Measurements from ENCODE around the gene CLSTN2. TPM values are rescaled to one million over a fixed set of nuclear protein-coding genes. Genes with fewer than 3 reads are reported as not detected.
A peak's percentile ranks its signal among the peaks of the same experiment; 100 is the strongest.

The CLSTN2 gene
- total RNA-seq, 1 experiment from 2014 or later, result not detected

- Histone ChIP-seq H3K27ac (no peak overlapping the region), H3K4me2 (no peak overlapping the region), H3K36me3 (ENCODE audit: low read depth) (no peaks in the 10 kb centered on the region), H3K4me3 (no peak overlapping the region), H3K9me3 (ENCODE audit: insufficient read depth, low read depth) (no peaks in the 10 kb centered on the region), H3K4me1 (replicated peaks; ENCODE audit: insufficient read depth) (peaks cover 3% of the 10 kb centered on the region; the same call in 1 of the 2 replicates), H4K20me1 (ENCODE audit: insufficient read depth) (no peaks in the 10 kb centered on the region), H3K9me2 (ENCODE audit: insufficient read depth) (no peaks in the 10 kb centered on the region), H3K27me3 (ENCODE audit: insufficient read depth, low read depth) (no peaks in the 10 kb centered on the region), H3K79me2 (ENCODE audit: low read depth) (no peaks in the 10 kb centered on the region), H2AFZ (no peak overlapping the region), H3F3A (ENCODE audit: insufficient read depth, low read depth) (peaks cover 1% of the 10 kb centered on the region; the same call in 1 of the 2 replicates)
- TF ChIP-seq EZH2 (IDR thresholded peaks at IDR 0.05; ENCODE audit: low read depth), result no peak
- TF ChIP-seq CTCF (conservative IDR thresholded peaks at IDR 0.05), result no peak
- ChIA-PET CTCF (no interaction called here), POLR2A (ENCODE audit: unreplicated experiment) (no interaction called here)
- intact Hi-C loops (cut with micrococcal nuclease; ENCODE audit: unreplicated experiment), result loop anchor here (10.0 kb wide), 1 partner anchor 274 kb away; no protein-coding TSS in a partner anchor
- BruUV-seq (replicated peaks), result no TSS peak
- DNase-seq, result no peak
Observed at GRCh38 chr3:140461250-140461649, 526.3 kb downstream of the CLSTN2 start.

GRCh38 chr3:140463355-140463754 is 528.4 kb downstream of the CLSTN2 start:
- DNase-seq, result no peak
- ChIA-PET POLR2A (ENCODE audit: unreplicated experiment) (no interaction called here), CTCF (no interaction called here)
- no peaks in the 10 kb centered on the region for H3K9me3 ChIP-seq (ENCODE audit: insufficient read depth, low read depth)
- peaks cover 19% of the 10 kb centered on the region; the same call in 1 of the 2 replicates for H3F3A ChIP-seq (ENCODE audit: insufficient read depth, low read depth)
- H3K4me1 ChIP-seq (replicated peaks; ENCODE audit: insufficient read depth), result peaks cover 24% of the 10 kb centered on the region
- no TSS peak for BruUV-seq (replicated peaks)
- H3K9me2 ChIP-seq (ENCODE audit: insufficient read depth), result no peaks in the 10 kb centered on the region
- TF ChIP-seq CTCF (conservative IDR thresholded peaks at IDR 0.05) (no peak), EZH2 (IDR thresholded peaks at IDR 0.05; ENCODE audit: low read depth) (no peak)
- H3K27me3 ChIP-seq (ENCODE audit: insufficient read depth, low read depth), result no peaks in the 10 kb centered on the region
- no peak overlapping the region for H3K4me3 ChIP-seq
- H3K79me2 ChIP-seq (ENCODE audit: low read depth), result no peaks in the 10 kb centered on the region
- H3K27ac ChIP-seq, result no peak overlapping the region
- no peaks in the 10 kb centered on the region for H4K20me1 ChIP-seq (ENCODE audit: insufficient read depth)
- H3K4me2 ChIP-seq, result no peak overlapping the region
- intact Hi-C loops (cut with micrococcal nuclease; ENCODE audit: unreplicated experiment), result loop anchor here (10.0 kb wide), 1 partner anchor 271 kb away; no protein-coding TSS in a partner anchor
- H3K36me3 ChIP-seq (ENCODE audit: low read depth), result no peaks in the 10 kb centered on the region
- H2AFZ ChIP-seq, result no peak overlapping the region

- Histone ChIP-seq H3K4me3 (no peak overlapping the region), H4K20me1 (ENCODE audit: insufficient read depth) (no peaks in the 10 kb centered on the region), H3K4me2 (no peak overlapping the region), H3K27me3 (ENCODE audit: insufficient read depth, low read depth) (no peaks in the 10 kb centered on the region), H3K27ac (0 out of 2 replicates have a peak overlapping the region, but pooled peaks have one; percentile 92), H3K79me2 (ENCODE audit: low read depth) (no peaks in the 10 kb centered on the region), H2AFZ (no peak overlapping the region), H3F3A (ENCODE audit: insufficient read depth, low read depth) (peaks cover 19% of the 10 kb centered on the region; the same call in 1 of the 2 replicates), H3K4me1 (replicated peaks; ENCODE audit: insufficient read depth) (peaks cover 28% of the 10 kb centered on the region), H3K36me3 (ENCODE audit: low read depth) (no peaks in the 10 kb centered on the region), H3K9me2 (ENCODE audit: insufficient read depth) (no peaks in the 10 kb centered on the region), H3K9me3 (ENCODE audit: insufficient read depth, low read depth) (no peaks in the 10 kb centered on the region)
- BruUV-seq (replicated peaks), result no TSS peak
- CTCF ChIA-PET, result no interaction called here
- no peak for DNase-seq
- no peak for TF ChIP-seq CTCF (conservative IDR thresholded peaks at IDR 0.05)
- no peak for TF ChIP-seq EZH2 (IDR thresholded peaks at IDR 0.05; ENCODE audit: low read depth)
- intact Hi-C loops (cut with micrococcal nuclease; ENCODE audit: unreplicated experiment), result loop anchor here (10.0 kb wide), 1 partner anchor 269 kb away; no protein-coding TSS in a partner anchor
- POLR2A ChIA-PET (ENCODE audit: unreplicated experiment), result no interaction called here
Observed at GRCh38 chr3:140465988-140466387, 531.0 kb downstream of the CLSTN2 start.

Data from PC-9 (cell line).